Measurements from ENCODE around the gene FKBP15. TPM values are rescaled to one million over a fixed set of nuclear protein-coding genes. Genes with fewer than 3 reads are reported as not detected.

The FKBP15 gene
- total RNA-seq, 1 experiment from 2014 or later: 23.5 TPM

DNA sequence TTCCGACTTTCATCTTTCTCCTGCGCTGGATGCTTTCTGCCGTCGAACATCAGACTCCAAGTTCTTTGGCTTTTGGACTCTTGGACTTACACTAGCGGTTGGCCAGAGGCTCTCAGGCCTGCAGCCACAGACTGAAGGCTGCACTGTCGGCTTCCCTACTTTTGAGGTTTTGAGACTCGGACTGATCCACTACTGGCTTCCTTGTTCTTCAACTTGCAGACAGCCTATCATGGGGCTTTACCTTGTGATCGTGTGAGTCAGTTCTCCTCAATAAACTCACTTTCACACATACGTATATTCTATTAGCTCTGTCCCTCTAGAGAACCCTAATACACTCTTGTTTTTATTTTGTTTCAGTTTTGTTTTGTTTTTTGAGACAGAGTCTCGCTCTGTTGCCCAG lies 10.3 kb downstream of the FKBP15 start:
- H3K9me3 ChIP-seq (ENCODE audit: low read depth, low read length, poor library complexity, severe bottlenecking): no peaks in the 10 kb centered on the region
- no peak overlapping the region for H3K27ac ChIP-seq (ENCODE audit: low read depth, low read length, poor library complexity, severe bottlenecking)
- no peaks in the 10 kb centered on the region for H3K27me3 ChIP-seq (replicated peaks; ENCODE audit: insufficient read depth, low read depth, low read length, poor library complexity)
- TF ChIP-seq EZH2 (IDR thresholded peaks at IDR 0.05; ENCODE audit: borderline replicate concordance, low read depth, low read length, poor library complexity, severe bottlenecking): no peak
- TF ChIP-seq, protein P1, sequence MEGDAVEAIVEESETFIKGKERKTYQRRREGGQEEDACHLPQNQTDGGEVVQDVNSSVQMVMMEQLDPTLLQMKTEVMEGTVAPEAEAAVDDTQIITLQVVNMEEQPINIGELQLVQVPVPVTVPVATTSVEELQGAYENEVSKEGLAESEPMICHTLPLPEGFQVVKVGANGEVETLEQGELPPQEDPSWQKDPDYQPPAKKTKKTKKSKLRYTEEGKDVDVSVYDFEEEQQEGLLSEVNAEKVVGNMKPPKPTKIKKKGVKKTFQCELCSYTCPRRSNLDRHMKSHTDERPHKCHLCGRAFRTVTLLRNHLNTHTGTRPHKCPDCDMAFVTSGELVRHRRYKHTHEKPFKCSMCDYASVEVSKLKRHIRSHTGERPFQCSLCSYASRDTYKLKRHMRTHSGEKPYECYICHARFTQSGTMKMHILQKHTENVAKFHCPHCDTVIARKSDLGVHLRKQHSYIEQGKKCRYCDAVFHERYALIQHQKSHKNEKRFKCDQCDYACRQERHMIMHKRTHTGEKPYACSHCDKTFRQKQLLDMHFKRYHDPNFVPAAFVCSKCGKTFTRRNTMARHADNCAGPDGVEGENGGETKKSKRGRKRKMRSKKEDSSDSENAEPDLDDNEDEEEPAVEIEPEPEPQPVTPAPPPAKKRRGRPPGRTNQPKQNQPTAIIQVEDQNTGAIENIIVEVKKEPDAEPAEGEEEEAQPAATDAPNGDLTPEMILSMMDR (conservative IDR thresholded peaks at IDR 0.05; ENCODE audit: low read depth, low read length): no peak
- ChIA-PET CTCF (no interaction called here), POLR2A (ENCODE audit: low non-redundant PET) (no interaction called here)
- H3K4me3 ChIP-seq (ENCODE audit: low read depth, low read length, poor library complexity, severe bottlenecking): no peak overlapping the region
- no TSS peak for BruUV-seq (replicated peaks)
- intact Hi-C loops (cut with micrococcal nuclease; ENCODE audit: unreplicated experiment): no loop called here
- DNase-seq (ENCODE audit: low spot score): no peak
- H3K4me1 ChIP-seq (ENCODE audit: insufficient read depth, low read length, poor library complexity, severe bottlenecking): peaks cover 16% of the 10 kb centered on the region
- H3K36me3 ChIP-seq (ENCODE audit: insufficient read depth, low read length, poor library complexity, severe bottlenecking): peaks cover 14% of the 10 kb centered on the region

DNA sequence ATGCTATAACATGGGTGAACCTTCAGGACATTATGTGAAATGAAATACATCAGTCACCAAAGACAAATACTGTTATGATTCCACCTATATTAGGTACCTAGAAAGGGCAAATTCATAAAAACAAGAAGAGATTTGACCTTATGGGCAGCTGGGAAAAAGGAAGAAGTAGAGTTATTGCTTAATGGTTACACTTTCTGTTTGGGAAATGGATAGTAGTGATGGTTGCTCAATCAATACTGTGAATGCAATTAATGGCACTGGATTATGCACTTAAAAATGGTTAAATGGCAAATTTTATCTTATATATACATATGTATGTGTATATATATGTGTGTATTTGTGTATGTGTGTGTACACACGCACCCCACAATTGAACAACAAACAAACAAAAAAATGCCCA lies 15.2 kb downstream of the FKBP15 start:
- Histone ChIP-seq H3K36me3 (ENCODE audit: insufficient read depth, low read length, poor library complexity, severe bottlenecking) (peaks cover 24% of the 10 kb centered on the region), H3K27ac (ENCODE audit: low read depth, low read length, poor library complexity, severe bottlenecking) (no peak overlapping the region), H3K4me3 (ENCODE audit: low read depth, low read length, poor library complexity, severe bottlenecking) (no peak overlapping the region), H3K27me3 (replicated peaks; ENCODE audit: insufficient read depth, low read depth, low read length, poor library complexity) (no peaks in the 10 kb centered on the region), H3K4me1 (ENCODE audit: insufficient read depth, low read length, poor library complexity, severe bottlenecking) (peaks cover 16% of the 10 kb centered on the region), H3K9me3 (ENCODE audit: low read depth, low read length, poor library complexity, severe bottlenecking) (no peaks in the 10 kb centered on the region)
- intact Hi-C loops (cut with micrococcal nuclease; ENCODE audit: unreplicated experiment): no loop called here
- ChIA-PET CTCF (no interaction called here), POLR2A (ENCODE audit: low non-redundant PET) (no interaction called here)
- no TSS peak for BruUV-seq (replicated peaks)
- TF ChIP-seq, protein P1 (conservative IDR thresholded peaks at IDR 0.05; ENCODE audit: low read depth, low read length): no peak
- TF ChIP-seq EZH2 (IDR thresholded peaks at IDR 0.05; ENCODE audit: borderline replicate concordance, low read depth, low read length, poor library complexity, severe bottlenecking): no peak
- no peak for DNase-seq (ENCODE audit: low spot score)

DNA sequence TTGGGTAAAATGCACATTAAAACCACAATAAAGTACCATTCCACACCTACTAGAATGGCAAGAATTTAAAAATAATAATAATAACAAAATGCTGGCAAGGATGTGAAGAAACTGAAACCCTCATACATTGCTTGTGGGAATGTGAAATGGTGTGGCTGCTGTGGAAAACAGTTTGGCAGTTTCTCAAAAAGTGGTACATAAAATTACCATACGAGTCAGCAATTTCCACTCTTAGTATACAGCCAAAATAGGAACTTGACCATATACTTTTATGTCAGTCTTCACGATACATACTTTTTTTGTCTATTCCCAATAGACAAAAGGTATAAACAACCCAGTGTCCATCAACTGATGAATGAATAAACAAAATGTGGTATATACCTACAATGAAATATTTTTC lies 15.6 kb downstream of the FKBP15 start:
- intact Hi-C loops (cut with micrococcal nuclease; ENCODE audit: unreplicated experiment): no loop called here
- Histone ChIP-seq H3K27me3 (replicated peaks; ENCODE audit: insufficient read depth, low read depth, low read length, poor library complexity) (no peaks in the 10 kb centered on the region), H3K36me3 (ENCODE audit: insufficient read depth, low read length, poor library complexity, severe bottlenecking) (peaks cover 24% of the 10 kb centered on the region), H3K4me1 (ENCODE audit: insufficient read depth, low read length, poor library complexity, severe bottlenecking) (peaks cover 16% of the 10 kb centered on the region), H3K9me3 (ENCODE audit: low read depth, low read length, poor library complexity, severe bottlenecking) (no peaks in the 10 kb centered on the region), H3K4me3 (ENCODE audit: low read depth, low read length, poor library complexity, severe bottlenecking) (no peak overlapping the region), H3K27ac (ENCODE audit: low read depth, low read length, poor library complexity, severe bottlenecking) (no peak overlapping the region)
- no peak for TF ChIP-seq EZH2 (IDR thresholded peaks at IDR 0.05; ENCODE audit: borderline replicate concordance, low read depth, low read length, poor library complexity, severe bottlenecking)
- TF ChIP-seq, protein P1 (conservative IDR thresholded peaks at IDR 0.05; ENCODE audit: low read depth, low read length): no peak
- ChIA-PET POLR2A (ENCODE audit: low non-redundant PET) (no interaction called here), CTCF (no interaction called here)
- DNase-seq (ENCODE audit: low spot score): no peak
- BruUV-seq (replicated peaks): no TSS peak

Data from A673 (cell line).